Smooth muscle cell (in vitro differentiated cells): Measurements from ENCODE around the gene MEF2A. TPM values are rescaled to one million over a fixed set of nuclear protein-coding genes. Genes with fewer than 3 reads are reported as not detected.

Experiments
- DNase-seq: peaks from one replicate; lab custom pipeline; 2025; ENCODE audit not compliant: unreplicated experiment; lab: John Stamatoyannopoulos, UW
- H2AFZ ChIP-seq: fragments of 200-600 bp; sonication (generic); 2 replicates; pipeline ENCODE4 v1.6.0; 2016; ENCODE audit warnings: antibody characterized with exemption, low read depth, mild to moderate bottlenecking
- H3F3A ChIP-seq: fragments of 200-600 bp; sonication (generic); 2 replicates; pipeline ENCODE4 v1.6.0; 2017; ENCODE audit warnings: antibody characterized with exemption, low read depth
- H3K27ac ChIP-seq: fragments of 200-600 bp; sonication (generic); 2 replicates; pipeline ENCODE4 v1.5.1; 2016; ENCODE audit warnings: low read depth, mild to moderate bottlenecking
- H3K27me3 ChIP-seq: fragments of 200-600 bp; sonication (generic); 2 replicates; pipeline ENCODE4 v1.6.1; 2016; ENCODE audit warnings: low read depth, mild to moderate bottlenecking
- H3K36me3 ChIP-seq: fragments of 200-600 bp; sonication (generic); 2 replicates; pipeline ENCODE4 v1.5.1; 2016; ENCODE audit warnings: low read depth
- H3K4me1 ChIP-seq: fragments of 200-600 bp; sonication (generic); 2 replicates; pipeline ENCODE4 v1.5.1; 2016; ENCODE audit warnings: low read depth
- H3K4me2 ChIP-seq: fragments of 200-600 bp; sonication (generic); 2 replicates; pipeline ENCODE4 v1.6.0; 2016; ENCODE audit warnings: mild to moderate bottlenecking
- H3K4me3 ChIP-seq: fragments of 200-600 bp; sonication (generic); 2 replicates; pipeline ENCODE4 v1.5.1; 2016; ENCODE audit warnings: mild to moderate bottlenecking
- H3K79me2 ChIP-seq: fragments of 200-600 bp; sonication (generic); 2 replicates; pipeline ENCODE4 v1.6.0; 2016; ENCODE audit warnings: low read depth, mild to moderate bottlenecking
- H3K9ac ChIP-seq: fragments of 200-600 bp; sonication (generic); 2 replicates; pipeline ENCODE4 v1.6.0; 2016; ENCODE audit warnings: low read depth
- H3K9me3 ChIP-seq: fragments of 200-600 bp; sonication (generic); replicated peaks from 2 replicates; pipeline ENCODE4 v1.5.1; 2016; ENCODE audit warnings: low read depth
- H4K20me1 ChIP-seq: fragments of 200-600 bp; sonication (generic); 2 replicates; pipeline ENCODE4 v1.6.0; 2016; ENCODE audit warnings: low read depth
- WGBS: methylation state at CpG from one replicate; pipeline ENCODE4 v1.1.7; 2016; ENCODE audit warnings: low lambda C conversion rate; 5-methylcytosine and 5-hydroxymethylcytosine counted together
- polyA plus RNA-seq: library from polyadenylated mRNA; unstranded; fragments of >200 nt; fragmentation: Nextera tagmentation; extraction: Ambion mirVana; gene quantifications from 2 replicates; pipeline ENCODE4 v1.2.1, GENCODE V29; 2016
- total RNA-seq: library from RNA; depleted of rRNA; stranded (reverse); fragments of >200 nt; gene quantifications from 2 replicates; pipeline ENCODE4 v1.2.3, GENCODE V29; 2014
- TF ChIP-seq, protein P1 (sequence below): fragments of 200-600 bp; sonication (generic); IDR thresholded peaks from 2 replicates; pipeline ENCODE4 v1.5.1; 2017; ENCODE audit warnings: borderline replicate concordance, mild to moderate bottlenecking, antibody characterized with exemption; ENCODE audit not compliant: insufficient read depth, poor library complexity, severe bottlenecking

MEF2A gene
- total and polyA plus RNA-seq, 2 experiments from 2014 or later, result 12.3 to 75.8 TPM

DNA sequence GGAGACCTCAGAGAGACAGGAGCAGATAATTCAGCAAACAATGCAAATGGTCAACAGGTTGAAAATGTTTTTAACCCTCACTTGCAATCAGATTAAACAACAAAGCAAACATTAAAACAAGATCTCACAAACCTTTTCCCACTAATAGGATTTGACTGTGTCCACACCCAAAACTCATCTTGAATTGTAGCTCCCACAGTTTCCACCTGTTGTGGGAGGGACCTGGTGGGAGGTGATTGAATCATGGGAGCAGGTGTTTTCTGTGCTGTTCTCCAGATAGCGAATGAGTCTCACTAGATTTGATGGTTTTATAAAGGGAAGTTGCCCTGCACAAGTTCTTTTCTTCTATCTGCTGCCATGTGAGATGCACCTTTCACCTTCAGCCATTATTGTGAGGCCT is 168.8 kb downstream of the MEF2A start:
- TF ChIP-seq, protein P1, sequence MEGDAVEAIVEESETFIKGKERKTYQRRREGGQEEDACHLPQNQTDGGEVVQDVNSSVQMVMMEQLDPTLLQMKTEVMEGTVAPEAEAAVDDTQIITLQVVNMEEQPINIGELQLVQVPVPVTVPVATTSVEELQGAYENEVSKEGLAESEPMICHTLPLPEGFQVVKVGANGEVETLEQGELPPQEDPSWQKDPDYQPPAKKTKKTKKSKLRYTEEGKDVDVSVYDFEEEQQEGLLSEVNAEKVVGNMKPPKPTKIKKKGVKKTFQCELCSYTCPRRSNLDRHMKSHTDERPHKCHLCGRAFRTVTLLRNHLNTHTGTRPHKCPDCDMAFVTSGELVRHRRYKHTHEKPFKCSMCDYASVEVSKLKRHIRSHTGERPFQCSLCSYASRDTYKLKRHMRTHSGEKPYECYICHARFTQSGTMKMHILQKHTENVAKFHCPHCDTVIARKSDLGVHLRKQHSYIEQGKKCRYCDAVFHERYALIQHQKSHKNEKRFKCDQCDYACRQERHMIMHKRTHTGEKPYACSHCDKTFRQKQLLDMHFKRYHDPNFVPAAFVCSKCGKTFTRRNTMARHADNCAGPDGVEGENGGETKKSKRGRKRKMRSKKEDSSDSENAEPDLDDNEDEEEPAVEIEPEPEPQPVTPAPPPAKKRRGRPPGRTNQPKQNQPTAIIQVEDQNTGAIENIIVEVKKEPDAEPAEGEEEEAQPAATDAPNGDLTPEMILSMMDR, result no peak
- WGBS, result 92% methylated on average over 1 of the region's 1 CpG

GRCh38 chr15:99735868-99736267 is 170.1 kb downstream of the MEF2A start:
- Histone ChIP-seq H3K4me1 (no peaks in the 10 kb centered on the region), H3K27ac (no peak overlapping the region), H3K4me3 (no peak overlapping the region), H3F3A (no peaks in the 10 kb centered on the region), H3K9me3 (no peaks in the 10 kb centered on the region), H3K9ac (no peak overlapping the region), H3K27me3 (no peaks in the 10 kb centered on the region), H4K20me1 (peaks cover 7% of the 10 kb centered on the region), H3K36me3 (no peaks in the 10 kb centered on the region), H3K79me2 (peaks cover 3% of the 10 kb centered on the region), H2AFZ (no peak overlapping the region), H3K4me2 (no peak overlapping the region)
- WGBS, result 88% methylated on average over 4 of the region's 4 CpGs
- TF ChIP-seq, protein P1, result no peak
- DNase-seq, result no peak

More for the DNA sequence above, 168.8 kb downstream of the MEF2A start:
- no peaks in the 10 kb centered on the region for H3F3A ChIP-seq
- H3K4me3 ChIP-seq, result no peak overlapping the region
- peaks cover 5% of the 10 kb centered on the region for H3K79me2 ChIP-seq
- no peak overlapping the region for H3K9ac ChIP-seq
- H3K27me3 ChIP-seq, result no peaks in the 10 kb centered on the region
- no peak for DNase-seq
- no peaks in the 10 kb centered on the region for H3K4me1 ChIP-seq
- no peaks in the 10 kb centered on the region for H3K36me3 ChIP-seq
- H3K27ac ChIP-seq, result no peak overlapping the region
- no peaks in the 10 kb centered on the region for H3K9me3 ChIP-seq
- H3K4me2 ChIP-seq, result no peak overlapping the region
- H4K20me1 ChIP-seq, result peaks cover 17% of the 10 kb centered on the region
- no peak overlapping the region for H2AFZ ChIP-seq

- H2AFZ ChIP-seq, result no peak overlapping the region
- DNase-seq, result no peak
- no peaks in the 10 kb centered on the region for H3K36me3 ChIP-seq
- 100% methylated on average over 2 of the region's 2 CpGs for WGBS
- no peak overlapping the region for H3K4me2 ChIP-seq
- H3K79me2 ChIP-seq, result no peaks in the 10 kb centered on the region
- no peaks in the 10 kb centered on the region for H3K27me3 ChIP-seq
- H3K9me3 ChIP-seq, result no peaks in the 10 kb centered on the region
- H3K4me1 ChIP-seq, result no peaks in the 10 kb centered on the region
- no peak overlapping the region for H3K9ac ChIP-seq
- no peaks in the 10 kb centered on the region for H3F3A ChIP-seq
- no peak overlapping the region for H3K4me3 ChIP-seq
- no peak overlapping the region for H3K27ac ChIP-seq
- TF ChIP-seq, protein P1, result no peak
- H4K20me1 ChIP-seq, result no peaks in the 10 kb centered on the region
These were observed 170.9 kb downstream of the MEF2A start for GRCh38 chr15:99736702-99737101.
